Right ventricle myocardium inferior (tissue), 1 donor: ENCODE data around the gene GRID1. TPM values are rescaled to one million over a fixed set of nuclear protein-coding genes. Genes with fewer than 3 reads are reported as not detected.
A peak's percentile ranks its signal among the peaks of the same experiment; 100 is the strongest.

Experiments
- ATAC-seq: fragments of 200-7000 bp; cut with Tn5 transposase; one replicate; pipeline ENCODE4 v1.9.1; 2020; ENCODE audit warnings: mild to moderate bottlenecking, moderate library complexity
- DNase-seq: peaks from one replicate; pipeline ENCODE4 v3.0.0; 2021; ENCODE audit errors: missing footprints
- intact Hi-C: fragments of 100-400 bp; cut with DNase I; formaldehyde crosslinking; loops from one replicate; pipeline ENCODE4 v1.11.0; 2022
- total RNA-seq: library from RNA; stranded (reverse); fragmentation: NEBNext Ultra II Directional; extraction: Animal tissue kit (Norgen Biotek cat#: 25700); gene quantifications from one replicate; pipeline ENCODE4 v1.2.1, GENCODE V29; 2021
- donor health status: DM: no; HTN: yes; CAD: no; lungs with severe emphysema.

GRID1 gene
- total RNA-seq, 1 donor from 2014 or later, result 1.3 TPM

GRCh38 chr10:85608706-85609105 is 757.9 kb downstream of the GRID1 start:
- intact Hi-C loops, result no loop called here
- no peak for ATAC-seq
- DNase-seq, result no peak

GRCh38 chr10:85607043-85607695 is 759.4 kb downstream of the GRID1 start:
- ATAC-seq (no peak), DNase-seq (no peak)
- intact Hi-C loops, result no loop called here

GRCh38 chr10:85606401-85606800 is 760.2 kb downstream of the GRID1 start:
- intact Hi-C loops, result no loop called here
- ATAC-seq (no peak), DNase-seq (no peak)

- DNase-seq (no peak), ATAC-seq (no peak)
- intact Hi-C loops, result no loop called here
Measured at GRCh38 chr10:85604884-85605283, 761.7 kb downstream of the GRID1 start.

GRCh38 chr10:85604136-85604725 is 762.4 kb downstream of the GRID1 start:
- no peak for DNase-seq
- intact Hi-C loops, result no loop called here
- no peak for ATAC-seq

- intact Hi-C loops, result no loop called here
- DNase-seq, result no peak
- no peak for ATAC-seq
Measured at GRCh38 chr10:85603151-85603940, 763.2 kb downstream of the GRID1 start.

GRCh38 chr10:85602713-85603112 is 763.9 kb downstream of the GRID1 start:
- ATAC-seq, result no peak
- intact Hi-C loops, result no loop called here

GRCh38 chr10:85602306-85602705 is 764.3 kb downstream of the GRID1 start:
- DNase-seq, result no peak
- intact Hi-C loops, result no loop called here
- ATAC-seq, result no peak

More at GRCh38 chr10:85602713-85603112, 763.9 kb downstream of the GRID1 start:
- DNase-seq, result no peak

- DNase-seq (no peak), ATAC-seq (no peak)
- intact Hi-C loops, result no loop called here
Measured at GRCh38 chr10:85601526-85601925, 765.1 kb downstream of the GRID1 start.

- ATAC-seq (no peak), DNase-seq (no peak)
- intact Hi-C loops, result no loop called here
Measured at GRCh38 chr10:85600744-85601081, 765.9 kb downstream of the GRID1 start.

- intact Hi-C loops, result no loop called here
- ATAC-seq, result no peak
- DNase-seq, result no peak
Measured at GRCh38 chr10:85600026-85600743, 766.4 kb downstream of the GRID1 start.

GRCh38 chr10:85599081-85599480 is 767.5 kb downstream of the GRID1 start:
- DNase-seq, result no peak
- intact Hi-C loops, result no loop called here
- ATAC-seq, result no peak

GRCh38 chr10:85598646-85599045 is 767.9 kb downstream of the GRID1 start:
- no peak for DNase-seq
- ATAC-seq, result no peak
- intact Hi-C loops, result no loop called here

GRCh38 chr10:85597006-85597405 is 769.6 kb downstream of the GRID1 start:
- intact Hi-C loops, result no loop called here
- no peak for DNase-seq
- ATAC-seq, result no peak

- intact Hi-C loops, result no loop called here
- no peak for ATAC-seq
- DNase-seq, result no peak
Measured at GRCh38 chr10:85596389-85596788, 770.2 kb downstream of the GRID1 start.

GRCh38 chr10:85594239-85594638 is 772.4 kb downstream of the GRID1 start:
- DNase-seq (no peak), ATAC-seq (no peak)
- intact Hi-C loops, result no loop called here

- DNase-seq (no peak), ATAC-seq (no peak)
- intact Hi-C loops, result no loop called here
Measured at GRCh38 chr10:85593226-85593772, 773.3 kb downstream of the GRID1 start.

- ATAC-seq (peak; percentile 69), DNase-seq (no peak)
- intact Hi-C loops, result no loop called here
Measured at GRCh38 chr10:85581371-85581770, 785.2 kb downstream of the GRID1 start.

GRCh38 chr10:85580585-85580984 is 786.0 kb downstream of the GRID1 start:
- intact Hi-C loops, result no loop called here
- ATAC-seq (no peak), DNase-seq (no peak)
